KOPT-K1 (cell line): Measurements from ENCODE around the gene TET2.
A peak's percentile ranks its signal among the peaks of the same experiment; 100 is the strongest.

Experiments used
- H3K27ac ChIP-seq: fragments of 200-600 bp; sonication (generic); 2 replicates; pipeline ENCODE4 v1.5.1; 2016; ENCODE audit warnings: antibody characterized with exemption, mild to moderate bottlenecking, low read depth, low read length; ENCODE audit not compliant: poor library complexity, severe bottlenecking
- H3K36me3 ChIP-seq: fragments of 200-600 bp; sonication (generic); 2 replicates; pipeline ENCODE4 v1.5.1; 2017; ENCODE audit warnings: antibody characterized with exemption, mild to moderate bottlenecking, low read length, moderate library complexity; ENCODE audit not compliant: insufficient read depth
- H3K9me3 ChIP-seq: fragments of 200-600 bp; sonication (generic); 2 replicates; pipeline ENCODE4 v1.5.1; 2017; ENCODE audit warnings: antibody characterized with exemption, low read length, mild to moderate bottlenecking; ENCODE audit not compliant: insufficient read depth, poor library complexity, severe bottlenecking

TET2 gene

DNA sequence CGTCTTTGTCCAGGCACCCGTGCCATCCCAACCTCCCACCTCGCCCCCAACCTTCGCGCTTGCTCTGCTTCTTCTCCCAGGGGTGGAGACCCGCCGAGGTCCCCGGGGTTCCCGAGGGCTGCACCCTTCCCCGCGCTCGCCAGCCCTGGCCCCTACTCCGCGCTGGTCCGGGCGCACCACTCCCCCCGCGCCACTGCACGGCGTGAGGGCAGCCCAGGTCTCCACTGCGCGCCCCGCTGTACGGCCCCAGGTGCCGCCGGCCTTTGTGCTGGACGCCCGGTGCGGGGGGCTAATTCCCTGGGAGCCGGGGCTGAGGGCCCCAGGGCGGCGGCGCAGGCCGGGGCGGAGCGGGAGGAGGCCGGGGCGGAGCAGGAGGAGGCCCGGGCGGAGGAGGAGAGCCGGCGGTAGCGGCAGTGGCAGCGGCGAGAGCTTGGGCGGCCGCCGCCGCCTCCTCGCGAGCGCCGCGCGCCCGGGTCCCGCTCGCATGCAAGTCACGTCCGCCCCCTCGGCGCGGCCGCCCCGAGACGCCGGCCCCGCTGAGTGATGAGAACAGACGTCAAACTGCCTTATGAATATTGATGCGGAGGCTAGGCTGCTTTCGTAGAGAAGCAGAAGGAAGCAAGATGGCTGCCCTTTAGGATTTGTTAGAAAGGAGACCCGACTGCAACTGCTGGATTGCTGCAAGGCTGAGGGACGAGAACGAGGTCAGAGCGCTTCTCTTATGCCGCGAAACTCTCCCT is at the start of gene TET2:
TET2 (plus strand) TSS at position 601 of the 740 bp plus-strand sequence. CDS start 87,067 bp downstream, outside the sequence.
- H3K27ac ChIP-seq = peak within 1 kb of the TSS; percentile 77
- H3K36me3 ChIP-seq = no peaks in the 10 kb centered on the region
- no peaks in the 10 kb centered on the region for H3K9me3 ChIP-seq

DNA sequence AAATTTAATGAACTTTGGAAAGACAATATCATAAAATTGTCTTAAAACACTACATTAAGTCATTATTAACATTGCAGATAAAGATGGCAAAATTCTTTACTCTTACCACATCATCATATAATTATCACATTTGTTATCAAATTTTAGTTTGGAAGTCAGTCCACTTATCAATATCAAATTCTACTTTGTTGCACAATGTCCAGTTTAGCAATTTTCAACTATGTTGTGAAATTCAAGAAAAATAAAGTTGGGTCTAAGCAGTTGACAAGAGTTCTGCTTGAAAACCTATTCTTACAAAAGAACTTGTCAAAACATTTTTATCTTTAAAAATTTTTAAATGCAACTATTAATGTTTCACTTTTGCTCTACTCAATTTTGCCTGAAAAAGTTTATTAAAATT is 44.7 kb upstream of the TET2 start:
- H3K9me3 ChIP-seq = no peaks in the 10 kb centered on the region
- H3K36me3 ChIP-seq = no peaks in the 10 kb centered on the region
- no peak overlapping the region for H3K27ac ChIP-seq

DNA sequence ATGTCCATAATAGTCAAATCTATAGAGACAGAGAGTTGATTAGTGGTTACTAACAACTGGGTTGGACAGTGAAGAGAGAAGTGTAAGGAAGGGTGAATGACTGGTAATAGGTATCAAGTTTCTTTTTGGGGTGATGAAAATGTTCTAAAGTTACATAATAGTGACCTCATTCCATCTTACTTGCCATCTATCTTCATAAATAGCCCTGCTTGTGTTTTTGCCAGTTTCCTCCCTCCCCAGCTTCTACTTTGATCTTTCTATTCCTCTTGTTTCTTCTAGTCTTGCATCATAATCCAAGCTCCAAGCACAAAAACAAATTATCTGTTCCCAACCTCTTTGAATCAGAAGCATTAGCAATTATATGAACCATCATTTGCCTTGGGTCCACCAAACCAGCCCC is 40.2 kb upstream of the TET2 start:
- no peaks in the 10 kb centered on the region for H3K36me3 ChIP-seq
- H3K9me3 ChIP-seq = no peaks in the 10 kb centered on the region
- H3K27ac ChIP-seq = no peak overlapping the region

DNA sequence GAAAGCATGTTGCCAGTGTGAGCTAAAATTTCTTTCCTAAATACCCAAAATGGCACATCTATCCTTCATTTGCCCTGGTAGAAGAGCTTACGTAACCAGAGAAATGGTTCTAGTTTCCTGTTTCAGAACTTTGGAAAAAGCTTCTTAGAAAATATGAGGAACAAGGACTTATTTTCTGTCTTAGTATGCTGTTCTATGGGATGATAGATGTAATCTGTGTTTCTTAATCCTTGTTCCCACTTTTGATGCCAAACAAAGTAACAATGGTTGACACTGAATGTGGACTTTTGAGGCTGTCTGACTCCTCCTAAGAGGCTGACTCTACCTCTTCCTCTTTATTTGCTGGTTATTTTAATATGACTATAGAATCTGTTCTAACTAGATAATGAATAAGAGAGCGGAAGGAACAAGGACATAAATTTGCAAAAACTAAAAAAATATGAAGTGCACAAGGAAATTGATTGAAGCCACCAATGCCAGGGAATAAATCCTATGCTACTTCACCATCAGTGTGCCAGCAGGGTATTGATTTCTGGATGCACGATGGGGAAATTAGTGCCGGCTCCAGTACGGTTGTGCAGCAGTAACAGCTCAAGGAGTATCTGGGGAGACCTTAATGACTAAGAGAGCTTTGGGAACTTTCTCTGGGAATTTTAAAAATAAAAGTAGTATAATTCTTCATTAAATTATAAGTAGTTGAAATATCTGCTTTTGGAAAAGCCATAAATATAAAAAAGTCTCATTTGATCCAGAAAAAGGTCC is 39.4 kb upstream of the TET2 start:
- Histone ChIP-seq H3K27ac (no peak overlapping the region), H3K9me3 (no peaks in the 10 kb centered on the region), H3K36me3 (no peaks in the 10 kb centered on the region)

DNA sequence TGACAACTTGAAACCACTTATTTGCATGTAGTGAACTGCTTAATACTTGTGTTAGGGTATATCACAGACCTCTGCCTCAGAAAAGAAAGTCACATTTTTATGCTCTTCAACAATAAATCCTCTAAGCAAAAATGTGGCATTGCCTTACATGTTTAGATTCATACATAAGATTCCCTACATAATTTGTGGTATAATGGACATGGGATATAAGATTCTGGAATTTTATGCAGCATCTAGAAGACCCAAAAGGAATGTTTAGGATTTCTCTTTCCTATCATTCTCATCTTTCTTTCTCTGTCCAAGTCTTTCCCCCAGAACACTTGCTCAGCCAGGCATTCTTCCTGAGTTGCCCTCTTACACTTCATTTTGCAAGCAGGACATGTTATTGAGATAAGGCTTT is 37.7 kb upstream of the TET2 start:
- Histone ChIP-seq H3K27ac (no peak overlapping the region), H3K36me3 (no peaks in the 10 kb centered on the region)

DNA sequence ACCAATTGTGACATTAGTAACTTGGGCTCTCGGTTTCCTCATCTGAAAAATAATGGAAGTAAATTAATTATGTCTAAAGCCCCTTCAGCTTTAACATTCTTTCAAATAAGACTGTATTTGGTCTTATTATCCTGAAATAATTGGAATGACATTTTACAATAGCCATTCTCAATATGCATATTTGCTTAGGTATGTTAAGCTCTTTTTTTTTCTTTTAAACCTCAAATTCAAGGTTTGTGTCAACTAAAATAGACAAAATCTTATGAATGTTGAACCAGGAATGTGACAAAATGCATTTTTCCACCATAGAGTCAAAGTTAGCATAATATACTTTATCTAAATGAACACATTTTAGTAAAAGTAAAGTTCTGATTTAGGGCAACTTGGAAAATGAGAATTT is 34.4 kb upstream of the TET2 start:
- Histone ChIP-seq H3K9me3 (no peaks in the 10 kb centered on the region), H3K27ac (no peak overlapping the region), H3K36me3 (no peaks in the 10 kb centered on the region)

More for the DNA sequence above, 37.7 kb upstream of the TET2 start:
- H3K9me3 ChIP-seq = no peaks in the 10 kb centered on the region

DNA sequence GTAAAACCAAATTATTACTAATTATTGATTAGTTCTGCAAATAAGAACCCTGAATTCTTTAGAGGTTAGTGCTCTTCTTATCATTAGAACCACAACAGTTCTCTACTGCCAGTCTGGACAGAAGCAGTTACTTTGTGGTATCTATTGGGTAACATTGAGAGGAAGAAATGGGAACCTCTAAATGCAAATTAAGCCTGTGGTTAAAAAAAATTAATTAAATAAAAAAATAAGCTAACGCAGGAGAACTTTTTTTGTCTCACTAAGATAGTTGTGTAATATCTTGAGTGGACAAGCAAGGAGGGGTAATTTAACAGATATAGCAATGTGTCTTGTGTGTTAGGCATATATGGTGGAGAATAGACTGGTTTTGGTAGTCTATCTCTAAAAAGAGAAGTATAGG is 32.9 kb upstream of the TET2 start:
- H3K9me3 ChIP-seq = no peaks in the 10 kb centered on the region
- no peak overlapping the region for H3K27ac ChIP-seq
- no peaks in the 10 kb centered on the region for H3K36me3 ChIP-seq

DNA sequence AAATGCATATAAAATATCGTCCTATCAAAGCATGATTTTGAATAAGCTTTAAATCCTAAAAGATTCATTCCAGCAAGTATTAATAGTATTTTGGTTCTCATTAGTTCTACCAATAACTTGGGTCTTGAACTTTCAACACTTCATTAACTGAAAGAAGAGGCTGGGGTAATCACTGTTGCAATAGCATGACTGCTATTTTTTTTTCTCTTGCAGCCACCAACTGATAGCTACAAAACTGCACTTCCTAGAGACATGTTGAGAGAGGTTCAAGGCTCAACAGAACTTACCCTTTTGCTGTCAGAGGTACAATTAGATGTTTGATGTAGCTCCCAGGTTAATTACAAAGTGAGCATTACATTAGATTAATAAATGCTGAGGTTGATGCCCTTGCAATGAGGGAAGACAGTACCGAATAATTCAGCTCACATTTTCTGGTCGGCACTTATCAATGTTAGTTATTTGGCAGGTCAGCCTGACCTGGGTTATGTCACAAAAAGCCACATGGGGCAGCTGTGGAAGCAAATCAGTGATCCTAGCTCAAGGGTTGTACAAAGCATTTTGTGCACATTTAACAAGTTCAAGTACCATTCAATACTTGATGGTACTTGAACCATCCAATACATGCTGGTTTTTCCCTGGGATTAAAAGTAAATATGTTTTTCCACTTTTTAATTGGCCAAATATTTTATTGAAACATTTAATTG is 29.9 kb upstream of the TET2 start:
- Histone ChIP-seq H3K9me3 (no peaks in the 10 kb centered on the region), H3K36me3 (no peaks in the 10 kb centered on the region), H3K27ac (no peak overlapping the region)

DNA sequence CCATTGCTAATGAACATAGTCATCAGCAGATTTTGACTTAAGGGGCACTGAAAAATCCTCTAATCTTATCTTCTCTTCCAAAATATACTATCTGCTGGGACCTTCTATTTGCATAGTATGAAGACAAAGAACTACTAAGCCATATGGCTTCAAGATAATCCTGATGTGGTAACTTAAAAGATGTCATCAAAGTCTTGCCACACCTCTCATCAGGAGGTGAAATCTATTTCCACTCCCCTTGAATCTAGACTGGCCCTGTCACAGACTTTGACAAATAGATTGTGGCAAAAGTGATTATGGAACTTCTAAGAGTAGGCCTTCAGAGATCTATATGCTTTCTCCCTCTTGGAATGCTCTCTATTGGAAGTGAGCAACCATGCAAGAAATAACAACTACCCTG is 27.3 kb upstream of the TET2 start:
- Histone ChIP-seq H3K36me3 (no peaks in the 10 kb centered on the region), H3K9me3 (no peaks in the 10 kb centered on the region), H3K27ac (no peak overlapping the region)

DNA sequence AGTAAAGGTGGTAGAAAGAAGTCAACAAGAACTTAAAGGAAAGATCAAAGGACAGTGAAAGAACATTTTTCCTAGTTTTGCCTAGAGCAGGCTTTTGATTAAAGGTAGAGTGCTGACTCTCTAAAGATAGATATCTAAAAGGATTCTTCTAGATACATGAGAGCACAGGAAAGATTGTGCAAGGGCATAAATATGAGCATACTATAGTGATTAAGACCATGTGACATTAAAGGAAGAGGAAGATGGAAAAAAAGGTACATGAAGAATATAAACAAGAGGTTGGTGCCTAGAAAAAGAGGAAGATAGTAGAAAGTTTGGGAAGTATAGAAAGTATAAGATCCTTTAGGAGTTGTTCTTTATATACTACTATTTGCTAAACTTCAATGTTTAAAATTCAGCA is 26.1 kb upstream of the TET2 start:
- H3K27ac ChIP-seq = no peak overlapping the region
- no peaks in the 10 kb centered on the region for H3K36me3 ChIP-seq
- no peaks in the 10 kb centered on the region for H3K9me3 ChIP-seq

DNA sequence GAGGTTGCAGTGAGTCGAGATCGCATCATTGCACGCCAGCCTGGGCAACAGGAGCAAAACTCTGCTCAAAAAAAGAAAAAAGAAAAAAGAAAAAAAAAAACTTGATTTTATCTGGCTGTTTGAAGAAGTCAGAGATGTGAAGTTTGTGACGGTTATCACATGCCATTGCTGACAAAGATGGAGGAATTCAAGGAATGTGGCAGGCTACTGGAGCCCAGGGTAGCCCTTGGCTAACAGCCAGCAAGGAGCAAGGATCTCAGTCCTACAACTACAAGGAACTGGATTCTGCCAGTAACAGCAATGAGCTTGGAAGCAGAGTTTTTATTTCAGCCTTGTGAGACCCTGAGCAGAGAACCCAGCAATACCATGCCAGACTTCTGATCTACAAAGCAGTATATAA is 24.3 kb upstream of the TET2 start:
- H3K27ac ChIP-seq = no peak overlapping the region
- H3K9me3 ChIP-seq = no peaks in the 10 kb centered on the region
- H3K36me3 ChIP-seq = no peaks in the 10 kb centered on the region

DNA sequence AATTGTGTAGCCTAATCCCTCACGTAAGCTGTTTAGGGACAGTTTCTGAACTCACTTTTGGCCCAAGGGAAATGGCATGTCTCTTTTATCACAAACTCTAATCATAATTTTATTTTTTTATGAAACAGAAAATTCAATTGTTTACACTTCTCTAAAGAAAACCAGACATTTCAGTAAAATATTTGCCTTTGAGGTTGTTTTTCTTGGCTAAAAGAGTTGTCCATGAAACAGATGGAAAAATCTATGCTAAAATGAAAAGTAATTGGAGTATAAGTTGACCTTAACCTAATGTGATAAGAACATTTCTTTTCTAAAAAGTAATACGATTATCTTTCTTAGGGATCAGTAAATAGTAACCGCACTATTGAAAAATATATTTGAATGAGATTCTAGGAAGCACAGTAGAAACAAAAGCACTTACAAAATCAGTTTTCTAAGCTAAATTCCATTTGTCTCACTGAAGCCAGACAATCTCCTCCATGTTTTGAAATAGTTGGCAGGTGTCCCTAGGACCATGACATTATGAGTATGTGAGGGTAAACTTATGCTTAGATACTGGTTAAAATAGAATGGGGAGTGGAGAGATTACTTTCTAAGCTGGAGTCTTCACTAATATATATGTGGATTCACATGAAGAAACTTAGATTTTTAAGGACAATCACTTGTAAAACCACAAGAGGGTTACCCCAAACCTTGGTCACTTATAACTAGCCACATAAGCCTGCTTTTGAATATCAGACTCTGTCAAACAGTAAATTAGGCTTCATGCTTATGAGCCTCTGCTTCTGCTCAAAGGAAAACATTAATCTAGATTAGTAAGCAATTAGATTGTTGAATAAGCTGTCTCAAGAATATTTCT is 20.1 kb upstream of the TET2 start:
- Histone ChIP-seq H3K27ac (no peak overlapping the region), H3K9me3 (no peaks in the 10 kb centered on the region), H3K36me3 (no peaks in the 10 kb centered on the region)

DNA sequence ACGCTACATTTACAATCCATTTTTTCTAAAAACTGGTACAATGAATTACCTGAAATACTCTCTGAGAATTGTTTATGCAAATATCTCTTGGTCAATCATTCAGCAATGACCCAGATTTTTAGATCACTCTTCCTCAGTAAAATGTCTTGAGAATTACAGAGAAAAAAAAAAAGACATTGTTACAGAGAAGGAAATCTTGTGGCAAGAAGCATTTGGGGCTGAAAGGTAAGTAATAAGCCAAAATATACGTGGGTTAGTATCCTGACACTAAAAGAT is 19.6 kb upstream of the TET2 start:
- no peak overlapping the region for H3K27ac ChIP-seq

DNA sequence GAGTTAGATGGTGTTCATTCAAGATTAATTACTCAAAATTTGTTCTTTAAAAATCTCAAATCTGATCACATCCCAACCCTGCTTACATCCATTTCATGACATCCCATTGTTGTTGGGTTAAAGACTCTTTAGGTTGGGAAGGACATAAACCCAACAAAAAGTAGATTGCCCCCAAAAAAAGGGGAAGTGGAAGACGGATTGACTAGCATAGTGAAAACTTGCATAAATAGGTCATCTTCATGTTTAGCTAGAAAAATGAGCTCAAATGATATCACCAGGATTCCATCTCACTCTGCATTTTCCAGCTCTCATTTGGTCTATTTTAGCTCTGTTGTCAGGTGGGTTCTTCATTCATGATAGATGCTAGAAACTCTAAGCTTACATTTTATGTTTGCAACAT is 18.5 kb upstream of the TET2 start:
- Histone ChIP-seq H3K9me3 (no peaks in the 10 kb centered on the region), H3K36me3 (no peaks in the 10 kb centered on the region), H3K27ac (no peak overlapping the region)

More for the DNA sequence above, 19.6 kb upstream of the TET2 start:
- Histone ChIP-seq H3K36me3 (no peaks in the 10 kb centered on the region), H3K9me3 (no peaks in the 10 kb centered on the region)
